Mesothelial cell of epicardium (in vitro differentiated cells): Measurements from ENCODE around the gene ZMYND10. TPM values are rescaled to one million over a fixed set of nuclear protein-coding genes. Genes with fewer than 3 reads are reported as not detected.

Experiments used
- DNase-seq, 2 experiments: peaks; one replicate each; pipeline ENCODE4 v3.0.0; 2021; ENCODE audit warnings: low spot score in 2 of 2; ENCODE audit not compliant: unreplicated experiment in 2 of 2
- H3K27ac Mint-ChIP-seq: 2 replicates; pipeline ENCODE4 v1.8.0; 2021; ENCODE audit warnings: mixed read lengths
- H3K27me3 Mint-ChIP-seq: 2 replicates; pipeline ENCODE4 v1.8.0; 2021; ENCODE audit warnings: low read depth, mixed read lengths
- H3K36me3 Mint-ChIP-seq: 2 replicates; pipeline ENCODE4 v1.8.0; 2021; ENCODE audit warnings: mixed read lengths
- H3K4me1 Mint-ChIP-seq: 2 replicates; pipeline ENCODE4 v1.8.0; 2021; ENCODE audit warnings: mixed read lengths
- H3K4me3 Mint-ChIP-seq: 2 replicates; pipeline ENCODE4 v1.8.0; 2021; ENCODE audit warnings: mild to moderate bottlenecking, moderate library complexity, mixed read lengths
- H3K9me3 Mint-ChIP-seq: 2 replicates; pipeline ENCODE4 v1.8.0; 2021; ENCODE audit warnings: mixed read lengths
- total RNA-seq: library from RNA; stranded (reverse); gene quantifications from 3 replicates; pipeline ENCODE4 v1.2.1, GENCODE V29; 2021
- TF ChIP-seq, protein P1 (sequence below): fragments of 200-600 bp; sonication (generic); IDR thresholded peaks from one replicate; pipeline ENCODE4 v1.5.0; 2021; ENCODE audit warnings: antibody characterized with exemption; ENCODE audit not compliant: unreplicated experiment

The ZMYND10 gene
- total RNA-seq, 1 donor from 2014 or later, result 0.83 TPM

DNA sequence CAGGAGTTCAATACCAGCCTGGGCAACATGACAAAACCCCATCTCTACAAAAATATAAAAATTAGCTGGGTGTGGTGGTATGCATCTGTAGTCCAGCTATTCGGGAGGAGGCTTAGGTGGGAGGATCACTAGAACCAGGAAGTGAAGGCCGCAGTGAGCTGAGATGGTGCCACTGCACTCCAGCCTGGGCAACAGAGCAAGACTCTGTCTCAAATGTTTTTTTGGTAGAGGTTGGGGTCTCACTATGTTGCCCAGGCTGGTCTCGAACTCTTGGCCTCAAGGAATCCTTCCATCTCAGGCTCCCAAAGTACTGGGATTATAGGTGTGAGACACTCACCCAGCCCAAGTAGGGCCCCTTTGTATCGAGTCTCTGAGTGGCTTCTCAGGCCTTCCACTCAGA is 51.4 kb downstream of the ZMYND10 start:
- Mint-ChIP-seq H3K36me3 (peaks cover 1% of the 10 kb centered on the region), H3K9me3 (no peaks in the 10 kb centered on the region), H3K27me3 (no peaks in the 10 kb centered on the region), H3K27ac (no peak overlapping the region), H3K4me1 (peaks cover 22% of the 10 kb centered on the region), H3K4me3 (no peak overlapping the region)
- no peak for DNase-seq
- TF ChIP-seq, protein P1, sequence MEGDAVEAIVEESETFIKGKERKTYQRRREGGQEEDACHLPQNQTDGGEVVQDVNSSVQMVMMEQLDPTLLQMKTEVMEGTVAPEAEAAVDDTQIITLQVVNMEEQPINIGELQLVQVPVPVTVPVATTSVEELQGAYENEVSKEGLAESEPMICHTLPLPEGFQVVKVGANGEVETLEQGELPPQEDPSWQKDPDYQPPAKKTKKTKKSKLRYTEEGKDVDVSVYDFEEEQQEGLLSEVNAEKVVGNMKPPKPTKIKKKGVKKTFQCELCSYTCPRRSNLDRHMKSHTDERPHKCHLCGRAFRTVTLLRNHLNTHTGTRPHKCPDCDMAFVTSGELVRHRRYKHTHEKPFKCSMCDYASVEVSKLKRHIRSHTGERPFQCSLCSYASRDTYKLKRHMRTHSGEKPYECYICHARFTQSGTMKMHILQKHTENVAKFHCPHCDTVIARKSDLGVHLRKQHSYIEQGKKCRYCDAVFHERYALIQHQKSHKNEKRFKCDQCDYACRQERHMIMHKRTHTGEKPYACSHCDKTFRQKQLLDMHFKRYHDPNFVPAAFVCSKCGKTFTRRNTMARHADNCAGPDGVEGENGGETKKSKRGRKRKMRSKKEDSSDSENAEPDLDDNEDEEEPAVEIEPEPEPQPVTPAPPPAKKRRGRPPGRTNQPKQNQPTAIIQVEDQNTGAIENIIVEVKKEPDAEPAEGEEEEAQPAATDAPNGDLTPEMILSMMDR, result no peak

DNA sequence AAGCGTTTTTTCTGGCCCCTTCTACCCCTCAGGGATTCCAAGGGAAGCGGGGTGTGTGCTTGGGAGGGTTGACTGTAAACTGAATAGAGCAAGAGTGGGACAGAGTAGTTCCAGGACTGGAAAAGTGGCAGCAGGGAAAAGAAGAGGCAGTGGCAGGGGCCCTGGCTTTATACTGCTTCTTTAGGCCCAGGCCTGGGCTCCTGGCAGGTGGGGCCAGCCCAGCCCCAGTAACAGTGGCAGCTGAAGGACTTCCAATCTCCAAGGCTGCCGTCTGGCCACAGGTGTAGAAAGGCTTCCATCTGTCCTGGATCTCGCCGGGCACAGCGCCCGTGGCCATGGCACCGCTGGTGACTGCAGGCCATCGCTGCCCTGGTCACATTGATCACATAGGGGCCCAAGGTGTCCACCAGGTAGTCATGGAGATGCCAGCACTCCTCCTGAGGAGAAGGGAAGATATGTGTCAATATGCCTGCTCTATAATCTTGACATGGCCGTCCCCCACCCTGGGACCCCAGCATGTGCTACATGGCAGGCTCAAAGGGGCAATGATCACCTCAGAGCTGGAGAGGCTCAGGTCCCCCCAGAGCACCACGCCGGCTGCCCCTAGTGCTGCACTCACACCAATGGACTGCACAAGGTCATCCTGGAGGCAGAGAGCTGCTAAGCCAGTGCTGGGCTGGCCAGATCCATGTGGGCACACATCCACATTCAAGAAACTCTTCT is 52.3 kb downstream of the ZMYND10 start:
- Mint-ChIP-seq H3K9me3 (no peaks in the 10 kb centered on the region), H3K4me1 (peaks cover 17% of the 10 kb centered on the region), H3K27ac (peak overlapping the region; percentile 94), H3K36me3 (peaks cover 1% of the 10 kb centered on the region), H3K4me3 (peak overlapping the region; percentile 68), H3K27me3 (no peaks in the 10 kb centered on the region)
- no peak for DNase-seq
- TF ChIP-seq, protein P1, result no peak

DNA sequence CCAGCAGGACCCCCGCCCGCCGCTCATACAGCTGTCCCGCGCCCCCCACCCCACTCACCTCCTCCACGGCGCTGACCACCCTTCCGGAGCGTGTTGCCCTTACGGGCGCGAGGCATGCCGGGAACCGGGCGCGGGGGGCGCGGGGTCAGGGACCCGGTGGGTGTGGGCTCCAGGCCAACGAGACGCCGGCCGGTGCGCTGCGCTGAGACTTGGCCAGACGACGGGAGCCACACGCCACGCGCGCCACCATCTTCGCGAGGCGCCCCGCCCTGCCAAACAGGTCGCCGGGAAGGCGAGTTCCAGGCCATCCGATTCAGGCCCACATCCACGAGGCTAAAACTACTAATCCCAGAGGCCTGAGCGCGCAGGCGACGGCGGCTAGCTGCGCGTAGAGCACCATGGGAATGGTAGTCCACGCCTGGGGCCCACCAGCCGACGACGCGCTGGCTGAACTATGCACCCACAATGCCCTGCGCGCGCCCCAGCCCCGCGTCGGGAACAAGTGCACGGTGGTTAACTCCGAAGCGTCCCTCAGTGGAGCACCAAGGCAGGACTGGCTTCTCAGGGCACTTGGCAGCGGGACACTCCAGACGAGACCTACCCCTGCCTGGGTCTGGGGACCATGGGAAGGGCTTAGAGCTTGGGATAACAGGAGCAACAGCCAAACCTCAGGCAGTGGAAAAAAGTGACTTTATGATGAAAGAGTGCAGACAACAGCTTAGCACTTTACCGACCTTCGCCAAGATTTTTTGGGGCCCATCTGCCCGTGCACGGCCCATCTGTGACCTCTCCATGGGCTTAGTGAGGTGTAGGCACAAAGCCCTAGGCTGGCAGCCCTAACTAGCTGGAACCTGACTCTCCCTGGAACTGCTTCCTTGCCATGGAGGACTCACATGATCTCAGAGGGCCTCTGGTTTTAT is 53.1 kb downstream of the ZMYND10 start, which contains the start of gene IFRD2:
IFRD2 (minus strand) TSS at position 271 of the 920 bp plus-strand sequence; CDS start at position 116, 155 bp downstream.
- H3K36me3 Mint-ChIP-seq, result peaks cover 1% of the 10 kb centered on the region
- H3K27ac Mint-ChIP-seq, result peak within 1 kb of the TSS; percentile 94
- H3K4me1 Mint-ChIP-seq, result peaks cover 13% of the 10 kb centered on the region
- TF ChIP-seq, protein P1, result no peak
- no peaks in the 10 kb centered on the region for H3K9me3 Mint-ChIP-seq
- H3K4me3 Mint-ChIP-seq, result peak within 1 kb of the TSS; percentile 68
- peak; percentile 86 to 91 for DNase-seq
- H3K27me3 Mint-ChIP-seq, result no peaks in the 10 kb centered on the region

Other genes starting within 250 kb of the ZMYND10 start
- 94.5 to 101 TPM (median 99.1 TPM) in 3 replicates for gene SEMA3F, start 190.4 kb downstream of the ZMYND10 start, total RNA-seq
- gene GNAT1, start 154.1 kb downstream of the ZMYND10 start, total RNA-seq, result 0.27 to 0.98 TPM (median 0.55 TPM) in 3 replicates
- gene SLC38A3, start 140.5 kb downstream of the ZMYND10 start, total RNA-seq, result 0.84 to 2.5 TPM (median 1.8 TPM) in 3 replicates
- gene GNAI2, start 109.5 kb downstream of the ZMYND10 start, total RNA-seq, result 155 to 159 TPM (median 156 TPM) in 3 replicates
- 166 to 179 TPM (median 177 TPM) in 3 replicates for gene SEMA3B, start 76.6 kb downstream of the ZMYND10 start, total RNA-seq
- 0.38 to 0.51 TPM (median 0.50 TPM) in 3 replicates for gene LSMEM2, start 66.6 kb downstream of the ZMYND10 start, total RNA-seq
- gene IFRD2, start 53.3 kb downstream of the ZMYND10 start, total RNA-seq, result 40.2 to 47.3 TPM (median 46.9 TPM) in 3 replicates
- 2.9 to 3.0 TPM (median 2.9 TPM) in 3 replicates for gene HYAL3, start 46.3 kb downstream of the ZMYND10 start, total RNA-seq
- gene NAA80, start 46.3 kb downstream of the ZMYND10 start, total RNA-seq, result 14.5 to 17.3 TPM (median 15.4 TPM) in 3 replicates
- gene HYAL1, start 42.2 kb downstream of the ZMYND10 start, total RNA-seq, result 2.4 to 3.5 TPM (median 2.7 TPM) in 3 replicates
- gene HYAL2, start 23.0 kb downstream of the ZMYND10 start, total RNA-seq, result 71.5 to 76.3 TPM (median 75.1 TPM) in 3 replicates
- gene TUSC2, start 17.5 kb downstream of the ZMYND10 start, total RNA-seq, result 19.8 to 23.3 TPM (median 20.3 TPM) in 3 replicates
- 13.7 to 15.4 TPM (median 14.3 TPM) in 3 replicates for gene RASSF1, start 4.9 kb downstream of the ZMYND10 start, total RNA-seq
- gene NPRL2, start 5.0 kb upstream of the ZMYND10 start, total RNA-seq, result 19.9 to 23.4 TPM (median 23.3 TPM) in 3 replicates
- 12.9 to 13.6 TPM (median 13.1 TPM) in 3 replicates for gene CYB561D2, start 5.1 kb upstream of the ZMYND10 start, total RNA-seq
- 38.6 to 41.3 TPM (median 40.3 TPM) in 3 replicates for gene TMEM115, start 13.8 kb upstream of the ZMYND10 start, total RNA-seq
- 9.9 to 10.8 TPM (median 9.9 TPM) in 3 replicates for gene CACNA2D2, start 157.9 kb upstream of the ZMYND10 start, total RNA-seq
- gene C3orf18, start 222.0 kb upstream of the ZMYND10 start, total RNA-seq, result 12.7 to 15.1 TPM (median 12.8 TPM) in 3 replicates
- 32.1 to 34.1 TPM (median 32.8 TPM) in 3 replicates for gene HEMK1, start 223.8 kb upstream of the ZMYND10 start, total RNA-seq